ENCODE results near the gene TXNRD3. TPM values are rescaled to one million over a fixed set of nuclear protein-coding genes. Genes with fewer than 3 reads are reported as not detected.
A peak's percentile ranks its signal among the peaks of the same experiment; 100 is the strongest.

TXNRD3 gene
- polyA plus RNA-seq, 1 of the 3 experiments (the other 2 are of a cell fraction) = 4.7 TPM

GRCh38 chr3:126567696-126568438 is 87.1 kb downstream of the TXNRD3 start:
- TF ChIP-seq NRF1 (IDR thresholded peaks at IDR 0.05; ENCODE audit: low read depth, low read length) = no peak
- TF ChIP-seq, protein P1, sequence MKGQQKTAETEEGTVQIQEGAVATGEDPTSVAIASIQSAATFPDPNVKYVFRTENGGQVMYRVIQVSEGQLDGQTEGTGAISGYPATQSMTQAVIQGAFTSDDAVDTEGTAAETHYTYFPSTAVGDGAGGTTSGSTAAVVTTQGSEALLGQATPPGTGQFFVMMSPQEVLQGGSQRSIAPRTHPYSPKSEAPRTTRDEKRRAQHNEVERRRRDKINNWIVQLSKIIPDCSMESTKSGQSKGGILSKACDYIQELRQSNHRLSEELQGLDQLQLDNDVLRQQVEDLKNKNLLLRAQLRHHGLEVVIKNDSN (IDR thresholded peaks at IDR 0.05; ENCODE audit: borderline replicate concordance, low read depth) = no peak
- TF ChIP-seq CTCF (IDR thresholded peaks at IDR 0.05) = peak; percentile 22
- no peak for TF ChIP-seq ELF1 (IDR thresholded peaks at IDR 0.05)
- no peak for TF ChIP-seq POLR2AphosphoS5 (IDR thresholded peaks at IDR 0.05; ENCODE audit: low read depth, low read length)
- no peak for TF ChIP-seq YY1 (IDR thresholded peaks at IDR 0.05; ENCODE audit: low read depth)
- TF ChIP-seq EP300 (IDR thresholded peaks at IDR 0.05; ENCODE audit: borderline replicate concordance in 1 of 2, low read depth in 1 of 2, low read length in 1 of 2) = no peak
- TF ChIP-seq RAD21 (IDR thresholded peaks at IDR 0.05; ENCODE audit: low read length) = peak; percentile 65
- no peak for TF ChIP-seq FOXM1 (IDR thresholded peaks at IDR 0.05; ENCODE audit: low read depth)
- TF ChIP-seq SMC3 (IDR thresholded peaks at IDR 0.05; ENCODE audit: low read depth, low read length) = peak; percentile 48
- ChIA-PET CTCF (interaction anchor here (1.5 kb wide), 2 partner anchors 47 to 111 kb away, joined by 3 read pairs; no protein-coding TSS in a partner anchor), POLR2A (no interaction called here)
- no peaks in the 10 kb centered on the region; a peak in 1 of 4 replicates for H3K4me1 ChIP-seq (ENCODE audit: control insufficient read depth in 1 of 2, insufficient read depth in 2 of 2, low read depth in 1 of 2, low read length in 1 of 2)
- H3F3A ChIP-seq (replicated peaks; ENCODE audit: insufficient read depth) = no peaks in the 10 kb centered on the region
- DNase-seq = peak; percentile 67
- H4K20me1 ChIP-seq (ENCODE audit: insufficient read depth) = no peaks in the 10 kb centered on the region
- H3K9me3 ChIP-seq = no peaks in the 10 kb centered on the region
- no peaks in the 10 kb centered on the region for H3K79me2 ChIP-seq (ENCODE audit: insufficient read depth)
- H3K4me3 ChIP-seq (ENCODE audit: low read depth in 2 of 2, low read length in 1 of 2) = no peak overlapping the region; a peak in 1 of 4 replicates
- no peaks in the 10 kb centered on the region for H3K27me3 ChIP-seq (ENCODE audit: insufficient read depth)
- no peak overlapping the region for H3K27ac ChIP-seq (ENCODE audit: low read depth in 2 of 2, low read length in 1 of 2)
- no peaks in the 10 kb centered on the region for H3K36me3 ChIP-seq (replicated peaks in 1 of 2; ENCODE audit: control insufficient read depth in 1 of 2, insufficient read depth in 2 of 2, low read length in 1 of 2)
- 67% methylated on average over 6 of the region's 10 CpGs for WGBS (ENCODE audit: low lambda C conversion rate)
- no peak overlapping the region for H3K4me2 ChIP-seq
- no peaks in the 10 kb centered on the region for H3K9me2 ChIP-seq
- H2AFZ ChIP-seq (ENCODE audit: low read depth) = no peak overlapping the region
- no peak overlapping the region for H3K9ac ChIP-seq

DNA sequence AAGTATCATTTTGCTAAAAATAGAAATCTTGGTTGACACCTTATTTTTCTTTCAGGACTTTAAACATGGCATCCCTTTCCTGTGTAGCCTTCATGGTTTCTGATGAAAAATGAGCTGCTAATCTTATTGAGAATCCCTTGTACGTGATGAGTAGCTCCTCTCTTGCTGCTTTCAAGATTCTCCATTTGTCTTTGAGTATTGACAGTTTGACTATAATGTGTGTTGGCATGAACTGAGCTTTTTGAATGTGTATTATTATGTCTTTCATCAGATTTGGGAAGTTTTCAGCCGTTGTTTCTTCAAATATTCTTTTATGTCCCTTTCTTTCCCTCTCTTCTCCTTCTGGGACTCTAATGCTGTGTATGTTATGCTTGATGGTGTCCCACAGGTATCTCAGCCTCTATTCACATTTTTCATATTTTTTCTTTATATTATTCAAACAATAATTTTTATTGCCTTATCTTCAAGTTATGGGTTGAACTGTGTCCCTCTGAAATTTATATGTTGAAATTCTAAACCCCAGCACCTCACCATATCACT is 92.1 kb downstream of the TXNRD3 start:
- H3K4me2 ChIP-seq = no peak overlapping the region
- H3K9me2 ChIP-seq = no peaks in the 10 kb centered on the region
- no peaks in the 10 kb centered on the region for H3K36me3 ChIP-seq (replicated peaks in 1 of 2; ENCODE audit: control insufficient read depth in 1 of 2, insufficient read depth in 2 of 2, low read length in 1 of 2)
- H3K9me3 ChIP-seq = no peaks in the 10 kb centered on the region
- H3K27ac ChIP-seq (ENCODE audit: low read depth in 2 of 2, low read length in 1 of 2) = no peak overlapping the region
- WGBS (ENCODE audit: low lambda C conversion rate) = 37% methylated on average over 2 of the region's 2 CpGs
- H2AFZ ChIP-seq (ENCODE audit: low read depth) = no peak overlapping the region
- H3K79me2 ChIP-seq (ENCODE audit: insufficient read depth) = no peaks in the 10 kb centered on the region
- CTCF ChIA-PET = interaction anchor here (1.2 kb wide), 1 partner anchor 116 kb away, joined by 3 read pairs; no protein-coding TSS in a partner anchor
- H3K27me3 ChIP-seq (ENCODE audit: insufficient read depth) = no peaks in the 10 kb centered on the region
- no peak for DNase-seq
- TF ChIP-seq MEF2A (IDR thresholded peaks at IDR 0.05; ENCODE audit: borderline replicate concordance, low read depth) (no peak), JUND (IDR thresholded peaks at IDR 0.05) (no peak), IRF3 (IDR thresholded peaks at IDR 0.05; ENCODE audit: low read depth, low read length) (no peak), CTCF (IDR thresholded peaks at IDR 0.05) (no peak), SIN3A (IDR thresholded peaks at IDR 0.05; ENCODE audit: borderline replicate concordance, low read depth, low read length) (no peak), NRF1 (IDR thresholded peaks at IDR 0.05; ENCODE audit: low read depth, low read length) (no peak), TEAD4 (IDR thresholded peaks at IDR 0.05; ENCODE audit: borderline replicate concordance, insufficient read depth) (no peak), GATA2 (CRISPR knock-in tag; IDR thresholded peaks at IDR 0.05) (no peak), CHD2 (IDR thresholded peaks at IDR 0.05; ENCODE audit: low read length, partially characterized antibody) (no peak), TAF1 (IDR thresholded peaks at IDR 0.05; ENCODE audit: borderline replicate concordance, low read depth, low read length) (no peak)
- TF ChIP-seq, protein P1 (IDR thresholded peaks at IDR 0.05; ENCODE audit: borderline replicate concordance, low read depth) = no peak
- H3K9ac ChIP-seq = no peak overlapping the region
- H3K4me1 ChIP-seq (ENCODE audit: control insufficient read depth in 1 of 2, insufficient read depth in 2 of 2, low read depth in 1 of 2, low read length in 1 of 2) = peaks cover 0 to 11% of the 10 kb centered on the region in 2 experiments; a peak in 1 of 4 replicates
- POLR2A ChIA-PET = no interaction called here
- H3F3A ChIP-seq (replicated peaks; ENCODE audit: insufficient read depth) = no peaks in the 10 kb centered on the region
- no peak overlapping the region for H3K4me3 ChIP-seq (ENCODE audit: low read depth in 2 of 2, low read length in 1 of 2)
- H4K20me1 ChIP-seq (ENCODE audit: insufficient read depth) = no peaks in the 10 kb centered on the region
